G401.6 (cell line): ENCODE measurements around the gene NOTCH4.

Experiments used
- FAIRE-seq: peaks from 2 replicates; lab custom pipeline; 2012; peaks lifted over from hg19 to GRCh38; lab: Jason Lieb, UNC

Gene NOTCH4

GRCh38 chr6:32179766-32180405 lies 44.0 kb downstream of the NOTCH4 start:
- no peak for FAIRE-seq

- no peak for FAIRE-seq
Observed at GRCh38 chr6:32178547-32179440, 45.1 kb downstream of the NOTCH4 start.

- peak; percentile 99 for FAIRE-seq
Observed at GRCh38 chr6:32177788-32178546, 45.9 kb downstream of the NOTCH4 start, which contains the start of gene RNF5. RNF5 (plus strand) TSS chr6:32178405; CDS start chr6:32178512, 107 bp downstream.

- FAIRE-seq: no peak
Observed at GRCh38 chr6:32177183-32177787, 46.6 kb downstream of the NOTCH4 start.

- no peak for FAIRE-seq
Observed at GRCh38 chr6:32176476-32177182, 47.2 kb downstream of the NOTCH4 start.

GRCh38 chr6:32175711-32176475 lies 48.0 kb downstream of the NOTCH4 start, which contains the start of gene AGPAT1:
AGPAT1 (minus strand) TSS chr6:32176084; CDS start chr6:32171496, 4,588 bp downstream.
- FAIRE-seq: peak; percentile 73

GRCh38 chr6:32175322-32175710 lies 48.6 kb downstream of the NOTCH4 start:
- FAIRE-seq: no peak

- no peak for FAIRE-seq
Observed at GRCh38 chr6:32174416-32174815, 49.5 kb downstream of the NOTCH4 start.

GRCh38 chr6:32173051-32173727 lies 50.7 kb downstream of the NOTCH4 start:
- no peak for FAIRE-seq

- FAIRE-seq: no peak
Observed at GRCh38 chr6:32171234-32171633, 52.6 kb downstream of the NOTCH4 start.

GRCh38 chr6:32170294-32170693 lies 53.6 kb downstream of the NOTCH4 start:
- no peak for FAIRE-seq

GRCh38 chr6:32168807-32169591 lies 54.9 kb downstream of the NOTCH4 start:
- FAIRE-seq: no peak

GRCh38 chr6:32168350-32168749 lies 55.5 kb downstream of the NOTCH4 start:
- FAIRE-seq: no peak

GRCh38 chr6:32167761-32168262 lies 56.1 kb downstream of the NOTCH4 start:
- no peak for FAIRE-seq

GRCh38 chr6:32167154-32167760 lies 56.6 kb downstream of the NOTCH4 start:
- FAIRE-seq: no peak

GRCh38 chr6:32166411-32167061 lies 57.3 kb downstream of the NOTCH4 start:
- FAIRE-seq: no peak

- no peak for FAIRE-seq
Observed at GRCh38 chr6:32164295-32164694, 59.6 kb downstream of the NOTCH4 start, which contains the start of gene EGFL8. EGFL8 (plus strand) TSS chr6:32164595; CDS start chr6:32166166, 1,571 bp downstream.
